ENCODE measurements around the gene PLEKHG2.
A peak's percentile ranks its signal among the peaks of the same experiment; 100 is the strongest.

The PLEKHG2 gene

GRCh38 chr19:39384839-39385568, 27.5 kb upstream of the PLEKHG2 start:
- no peak for DNase-seq

- no peak for DNase-seq
These were observed 26.6 kb upstream of the PLEKHG2 start for GRCh38 chr19:39385629-39386411.

GRCh38 chr19:39386557-39386956, 25.9 kb upstream of the PLEKHG2 start:
- DNase-seq: no peak

- DNase-seq: no peak
These were observed 23.8 kb upstream of the PLEKHG2 start for GRCh38 chr19:39388657-39389056.

GRCh38 chr19:39389631-39390414, 22.6 kb upstream of the PLEKHG2 start:
- no peak for DNase-seq

- DNase-seq: no peak
These were observed 22.1 kb upstream of the PLEKHG2 start for GRCh38 chr19:39390451-39390750.

- peak; percentile 97 for DNase-seq
These were observed 21.6 kb upstream of the PLEKHG2 start, which contains the start of the genes MED29 and PAF1 for GRCh38 chr19:39390751-39391437. Gene MED29, plus strand, starts transcription at chr19:39391378. Its CDS starts 45 bp downstream, at chr19:39391423. Gene PAF1, minus strand, starts transcription at chr19:39391106. Its CDS starts 242 bp downstream, at chr19:39390864.

- DNase-seq: no peak
These were observed 14.8 kb upstream of the PLEKHG2 start for GRCh38 chr19:39397360-39398296.

GRCh38 chr19:39398297-39398864, 14.1 kb upstream of the PLEKHG2 start:
- DNase-seq: no peak

GRCh38 chr19:39399668-39400050, 12.8 kb upstream of the PLEKHG2 start:
- DNase-seq: no peak

- DNase-seq: no peak
These were observed 12.4 kb upstream of the PLEKHG2 start for GRCh38 chr19:39400061-39400460.

- no peak for DNase-seq
These were observed 11.4 kb upstream of the PLEKHG2 start for GRCh38 chr19:39401070-39401548.

- no peak for DNase-seq
These were observed 10.7 kb upstream of the PLEKHG2 start for GRCh38 chr19:39401549-39402345.

GRCh38 chr19:39402346-39403300, 9.8 kb upstream of the PLEKHG2 start:
- DNase-seq: no peak

- no peak for DNase-seq
These were observed 8.8 kb upstream of the PLEKHG2 start for GRCh38 chr19:39403331-39404312.

- no peak for DNase-seq
These were observed 7.1 kb upstream of the PLEKHG2 start for GRCh38 chr19:39405261-39405957.
